Right lobe of liver (tissue), 5 donors: ENCODE data around the gene LCTL. TPM values are rescaled to one million over a fixed set of nuclear protein-coding genes. Genes with fewer than 3 reads are reported as not detected.

ENCODE experiments used
- small RNA-seq, 2 experiments: library from RNA; depleted of rRNA; stranded (forward); fragments of <200 nt; gene quantifications; one replicate each; pipeline ENCODE3, GENCODE V24; 2016
- total RNA-seq, 6 experiments: library from RNA; depleted of rRNA in 2 of 6; stranded (reverse); fragments of >200 nt in 2 of 6; fragmentation: NEBNext Ultra II Directional in 3 of 6; extraction: Animal tissue kit (Norgen Biotek cat#: 25700) in 3 of 6; gene quantifications; one replicate each; pipeline versions ENCODE4 v1.1.0 to v1.2.4, GENCODE V29; 2016 to 2023
- donor health status: DM: no; HTN: no; CAD: no.
- donor health status: DM: no; HTN: no; CAD: no.
- donor health status: DM: no; HTN: yes; CAD: no.
- donor health status: DM: no; HTN: yes; CAD: no.

Gene LCTL
- total RNA-seq, 6 experiments from 2014 or later = not detected

Small RNA genes lying within 50 kb of the gene (small RNA-seq; reads per million reads assigned to genes)
- gene RF01159 (0 reads per million in 2 experiments), gene SNORD16 (0 reads per million in 2 experiments), gene SNORD18A (0 reads per million in 2 experiments), gene SNORD18B (0 reads per million in 2 experiments), gene SNORD18C (0 reads per million in 2 experiments)

Other genes starting within 250 kb of the LCTL start
- 1 to 10 TPM; 2.4 to 5.1 (median 2.9) TPM for gene TIPIN, start 209.3 kb downstream of the LCTL start, total RNA-seq
- 10 to 100 TPM; 25.7 to 68.8 (median 53.9) TPM for gene MAP2K1, start 179.1 kb downstream of the LCTL start, total RNA-seq
- gene SNAPC5, start 68.2 kb downstream of the LCTL start, total RNA-seq = 10 to 100 TPM; 11.8 to 23.1 (median 16.2) TPM
- 1,000 to 10,000 TPM in 2 of 6 experiments, 100 to 1,000 TPM in 4; 643 to 1,390 (median 819) TPM for gene RPL4, start 61.1 kb downstream of the LCTL start, total RNA-seq
- 1 to 10 TPM; 1.1 to 4.9 (median 2.5) TPM for gene ZWILCH, start 60.7 kb downstream of the LCTL start, total RNA-seq
- 10 to 100 TPM; 10.5 to 17.2 (median 12.3) TPM for gene SMAD6, start 136.2 kb upstream of the LCTL start, total RNA-seq